ENCODE data around the gene UNC13B.
A peak's percentile ranks its signal among the peaks of the same experiment; 100 is the strongest.
"Not testable (repeated sequence)": the region's sequence is repeated elsewhere in the genome, so short reads cannot be mapped to it uniquely, and the experiment has no call there.

The UNC13B gene

GRCh38 chr9:35226651-35227050 lies 64.8 kb downstream of the UNC13B start:
- DNase-seq (ENCODE audit: low spot score) = no peak

- no peak for DNase-seq (ENCODE audit: low spot score)
These were observed 65.5 kb downstream of the UNC13B start for GRCh38 chr9:35227284-35227683.

- DNase-seq (ENCODE audit: low spot score) = no peak
These were observed 67.4 kb downstream of the UNC13B start for GRCh38 chr9:35229066-35229778.

GRCh38 chr9:35229779-35230143 lies 68.0 kb downstream of the UNC13B start:
- no peak for DNase-seq (ENCODE audit: low spot score)

- no peak for DNase-seq (ENCODE audit: low spot score)
These were observed 71.2 kb downstream of the UNC13B start for GRCh38 chr9:35232867-35233544.

- no peak for DNase-seq (ENCODE audit: low spot score)
These were observed 74.9 kb downstream of the UNC13B start for GRCh38 chr9:35236692-35237091.

- DNase-seq (ENCODE audit: low spot score) = no peak
These were observed 75.5 kb downstream of the UNC13B start for GRCh38 chr9:35237311-35237710.

GRCh38 chr9:35245945-35246344 lies 84.1 kb downstream of the UNC13B start:
- DNase-seq (ENCODE audit: low spot score) = not testable (repeated sequence)

GRCh38 chr9:35253075-35253474 lies 91.3 kb downstream of the UNC13B start:
- no peak for DNase-seq (ENCODE audit: low spot score)

GRCh38 chr9:35254237-35254636 lies 92.4 kb downstream of the UNC13B start:
- DNase-seq (ENCODE audit: low spot score) = no peak

GRCh38 chr9:35254984-35255857 lies 93.4 kb downstream of the UNC13B start:
- no peak for DNase-seq (ENCODE audit: low spot score)

GRCh38 chr9:35257986-35258659 lies 96.3 kb downstream of the UNC13B start:
- DNase-seq (ENCODE audit: low spot score) = peak; percentile 14

GRCh38 chr9:35258660-35259474 lies 97.1 kb downstream of the UNC13B start:
- DNase-seq (ENCODE audit: low spot score) = no peak

GRCh38 chr9:35260186-35260585 lies 98.4 kb downstream of the UNC13B start:
- DNase-seq (ENCODE audit: low spot score) = no peak

- DNase-seq (ENCODE audit: low spot score) = no peak
These were observed 100.3 kb downstream of the UNC13B start for GRCh38 chr9:35262064-35262463.

GRCh38 chr9:35267710-35268109 lies 105.9 kb downstream of the UNC13B start:
- DNase-seq (ENCODE audit: low spot score) = no peak

- DNase-seq (ENCODE audit: low spot score) = no peak
These were observed 108.1 kb downstream of the UNC13B start for GRCh38 chr9:35269919-35270318.

- DNase-seq (ENCODE audit: low spot score) = no peak
These were observed 109.8 kb downstream of the UNC13B start for GRCh38 chr9:35271637-35272036.

GRCh38 chr9:35272989-35273388 lies 111.2 kb downstream of the UNC13B start:
- DNase-seq (ENCODE audit: low spot score) = no peak

GRCh38 chr9:35273591-35273990 lies 111.8 kb downstream of the UNC13B start:
- DNase-seq (ENCODE audit: low spot score) = no peak

- DNase-seq (ENCODE audit: low spot score) = no peak
These were observed 113.2 kb downstream of the UNC13B start for GRCh38 chr9:35274993-35275392.

- DNase-seq (ENCODE audit: low spot score) = no peak
These were observed 115.3 kb downstream of the UNC13B start for GRCh38 chr9:35277171-35277520.
